GM19238 (cell line): Measurements from ENCODE around the gene AJAP1.

ENCODE experiments used
- DNase-seq: peaks from one replicate; pipeline ENCODE4 v3.0.0; 2011; ENCODE audit warnings: low spot score; ENCODE audit not compliant: insufficient read length

Gene AJAP1

GRCh38 chr1:4678066-4678717 is 23.8 kb downstream of the AJAP1 start:
- DNase-seq, result no peak

- DNase-seq, result no peak
Observed at GRCh38 chr1:4681026-4681425, 26.6 kb downstream of the AJAP1 start.

DNA sequence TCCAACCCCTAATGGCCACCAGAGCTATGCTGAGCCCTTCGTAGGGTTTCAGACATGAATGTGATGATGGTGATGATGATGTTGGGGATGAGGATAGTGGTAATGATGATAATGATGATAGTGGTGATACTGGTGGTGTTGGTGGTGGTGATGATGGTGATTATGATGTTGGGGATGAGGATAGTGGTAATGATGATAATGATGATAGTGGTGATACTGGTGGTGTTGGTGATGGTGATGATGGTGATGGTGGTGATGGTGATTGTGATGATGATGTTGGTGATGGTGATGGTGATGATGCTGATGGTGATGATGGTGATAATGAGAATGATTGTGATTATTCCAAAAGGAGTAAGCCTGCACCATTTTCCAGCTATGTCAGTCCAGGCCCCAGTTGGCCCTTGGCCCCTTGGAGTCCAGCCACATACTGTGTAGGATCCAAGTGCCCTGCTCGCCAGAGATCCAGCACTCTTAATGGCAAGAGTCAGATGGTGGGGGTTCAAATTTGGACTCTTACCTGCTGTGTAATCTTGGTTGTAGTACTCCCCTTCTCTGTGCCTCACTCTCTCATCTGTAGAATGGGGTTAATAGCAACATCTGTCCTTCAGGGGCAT is 28.3 kb downstream of the AJAP1 start:
- no peak for DNase-seq

GRCh38 chr1:4684136-4684535 is 29.7 kb downstream of the AJAP1 start:
- no peak for DNase-seq

DNA sequence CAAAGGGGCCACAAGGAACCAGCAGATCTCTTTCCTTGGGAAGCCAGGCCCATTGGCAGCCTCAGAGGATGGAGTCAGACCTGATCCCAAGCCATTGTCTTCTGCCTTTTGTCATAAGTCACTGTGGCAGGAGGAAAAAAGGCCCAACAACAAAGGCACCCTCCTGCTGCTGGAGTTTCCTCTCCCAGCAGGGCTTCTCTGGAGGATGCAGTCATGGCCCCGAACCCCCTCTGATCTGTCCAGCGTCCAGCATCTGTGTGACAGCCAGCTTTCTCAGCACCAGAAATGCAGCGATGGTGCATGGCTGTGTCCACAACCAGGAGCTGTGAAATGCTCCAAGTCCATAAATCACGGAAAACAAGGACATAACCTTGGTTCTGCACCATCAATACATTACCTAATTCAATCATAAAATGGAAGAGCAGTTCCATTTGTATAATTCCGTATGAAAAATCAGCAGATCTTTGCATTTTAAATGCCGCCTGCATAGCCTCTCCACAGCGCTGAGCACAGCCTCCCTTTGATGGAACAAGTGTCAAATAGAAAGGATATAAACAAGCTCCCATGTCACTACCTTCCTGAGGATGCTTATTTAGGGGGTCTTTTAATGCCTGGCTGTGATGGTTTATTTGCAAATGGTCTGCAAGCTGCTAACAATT is 30.6 kb downstream of the AJAP1 start:
- DNase-seq, result no peak

- no peak for DNase-seq
Observed at GRCh38 chr1:4685523-4685865, 31.1 kb downstream of the AJAP1 start.

DNA sequence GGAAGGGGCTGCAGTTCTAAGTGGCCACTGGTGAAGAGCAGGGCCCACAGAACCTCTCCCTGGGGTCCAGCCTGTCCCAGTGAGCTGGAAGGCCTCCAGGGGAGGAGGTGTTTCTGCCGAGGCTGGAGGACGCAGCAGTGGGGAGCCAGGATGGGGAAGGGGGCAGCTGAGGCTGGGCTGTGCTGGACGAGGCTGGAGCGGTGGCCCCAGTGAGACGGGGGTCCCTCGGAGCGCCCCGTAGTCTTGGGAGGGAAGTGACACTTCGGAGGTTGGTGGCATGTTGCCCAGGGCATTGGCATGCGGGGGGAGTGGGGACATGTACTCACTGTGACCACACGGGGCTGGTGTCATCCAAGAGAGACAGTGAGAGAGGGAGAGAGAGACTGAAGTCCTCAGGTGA is 33.5 kb downstream of the AJAP1 start:
- no peak for DNase-seq

DNA sequence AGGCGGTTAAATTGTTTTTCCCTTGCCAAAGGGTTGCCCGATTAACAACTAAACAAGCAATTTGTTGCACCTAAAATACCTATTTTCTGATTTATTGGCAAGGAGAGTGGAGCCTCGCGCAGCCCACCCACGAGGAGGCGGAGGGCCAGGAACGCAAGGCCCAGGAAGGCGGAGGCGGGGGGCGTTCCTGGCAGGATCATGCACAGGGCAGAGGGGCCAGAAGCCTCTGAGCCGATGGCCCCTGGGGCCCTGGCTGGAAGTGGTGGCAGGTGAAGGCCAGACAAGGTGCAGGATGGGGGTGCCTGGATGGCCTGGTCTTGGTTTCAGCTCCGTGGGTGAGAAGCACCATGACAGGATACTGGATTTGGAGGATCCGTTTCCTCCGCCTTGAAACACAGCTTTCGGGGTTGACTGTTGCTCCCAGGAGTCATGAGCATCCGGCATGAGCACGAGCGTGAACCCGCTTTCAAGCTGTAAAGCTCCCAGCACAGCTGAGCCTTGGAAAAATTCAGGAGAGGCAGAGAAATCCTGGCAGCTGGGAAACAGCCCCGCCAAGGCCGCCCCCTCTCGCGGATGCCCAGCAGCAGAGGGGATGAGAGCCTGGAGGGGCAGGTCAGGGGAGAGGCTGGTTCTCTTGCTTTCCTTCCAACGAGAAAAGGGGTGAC is 35.0 kb downstream of the AJAP1 start:
- DNase-seq, result no peak

GRCh38 chr1:4689941-4690635 is 35.7 kb downstream of the AJAP1 start:
- no peak for DNase-seq

- DNase-seq, result no peak
Observed at GRCh38 chr1:4690951-4691675, 36.7 kb downstream of the AJAP1 start.

DNA sequence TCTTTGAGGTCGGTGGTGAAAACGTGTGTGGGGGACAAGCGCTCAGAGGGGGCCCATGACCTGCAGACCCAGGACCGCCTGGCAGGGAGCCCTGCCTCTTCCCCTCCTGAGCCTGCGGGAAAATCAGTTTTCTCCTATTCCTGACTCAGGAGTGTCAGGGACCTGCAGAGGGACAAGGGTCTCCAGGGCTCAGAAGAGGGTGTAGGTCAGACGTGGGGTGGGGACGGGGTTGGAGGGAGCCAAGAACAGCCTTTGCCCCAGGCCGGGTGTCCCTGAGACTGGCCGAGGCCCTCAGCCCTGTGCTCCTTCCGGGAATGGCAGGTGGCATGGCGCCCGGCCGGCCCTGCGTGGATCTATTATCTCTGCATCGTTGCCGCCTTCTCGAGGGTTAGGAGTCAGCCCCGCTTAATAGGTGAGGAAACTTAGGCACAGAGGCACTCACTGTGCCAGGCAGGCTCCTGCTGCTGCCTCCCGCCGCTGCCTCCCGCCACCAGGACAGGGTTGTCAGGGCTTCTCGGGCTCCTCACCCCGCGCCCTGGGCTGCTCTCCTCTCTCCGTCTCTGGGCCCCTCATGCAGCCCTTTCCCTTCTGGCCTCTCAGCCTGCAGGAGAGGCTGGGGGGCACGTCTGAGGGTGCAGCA is 37.5 kb downstream of the AJAP1 start:
- no peak for DNase-seq

DNA sequence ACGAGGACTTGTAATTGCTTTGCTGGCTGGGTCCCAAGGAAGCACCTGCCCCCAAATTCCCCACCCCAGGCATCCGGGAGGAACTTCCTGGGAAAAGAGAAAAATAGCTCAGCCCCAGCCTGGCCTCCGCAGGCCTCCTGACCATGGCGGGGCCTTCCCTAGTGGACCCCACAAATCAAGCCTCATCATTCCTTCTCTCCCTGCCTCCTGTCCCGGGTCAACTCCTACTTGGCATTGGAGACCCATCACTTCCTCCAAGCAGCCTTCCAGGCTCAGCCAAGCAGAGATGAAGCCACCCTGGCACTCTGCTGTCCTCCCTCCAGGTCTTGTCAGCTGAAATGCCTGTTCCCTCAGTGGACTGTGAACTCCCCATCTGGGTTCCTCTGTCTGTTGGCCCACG is 38.0 kb downstream of the AJAP1 start:
- no peak for DNase-seq

DNA sequence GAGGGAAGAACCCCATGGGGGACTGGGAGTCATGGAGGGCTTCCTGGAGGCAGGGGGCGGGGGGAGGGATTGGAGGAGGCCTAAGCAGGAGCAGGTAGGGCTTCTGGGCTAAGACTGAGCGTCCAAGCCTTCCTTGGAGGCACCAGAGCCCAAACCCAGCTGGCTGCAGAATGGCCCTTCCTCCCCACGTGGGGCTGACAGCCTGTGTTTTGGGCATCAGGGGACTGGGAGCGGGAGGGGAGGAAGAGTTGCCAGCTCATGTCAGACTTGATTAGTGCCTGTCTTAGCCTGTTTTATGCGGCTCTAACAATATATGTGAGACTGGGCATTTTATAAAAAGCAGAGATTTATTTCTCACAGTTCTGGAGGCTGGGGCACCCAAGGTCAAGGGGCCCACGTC is 38.9 kb downstream of the AJAP1 start:
- no peak for DNase-seq

GRCh38 chr1:4693891-4694290 is 39.5 kb downstream of the AJAP1 start:
- DNase-seq, result no peak

- no peak for DNase-seq
Observed at GRCh38 chr1:4694492-4694891, 40.1 kb downstream of the AJAP1 start.

GRCh38 chr1:4695241-4695640 is 40.8 kb downstream of the AJAP1 start:
- DNase-seq, result no peak

DNA sequence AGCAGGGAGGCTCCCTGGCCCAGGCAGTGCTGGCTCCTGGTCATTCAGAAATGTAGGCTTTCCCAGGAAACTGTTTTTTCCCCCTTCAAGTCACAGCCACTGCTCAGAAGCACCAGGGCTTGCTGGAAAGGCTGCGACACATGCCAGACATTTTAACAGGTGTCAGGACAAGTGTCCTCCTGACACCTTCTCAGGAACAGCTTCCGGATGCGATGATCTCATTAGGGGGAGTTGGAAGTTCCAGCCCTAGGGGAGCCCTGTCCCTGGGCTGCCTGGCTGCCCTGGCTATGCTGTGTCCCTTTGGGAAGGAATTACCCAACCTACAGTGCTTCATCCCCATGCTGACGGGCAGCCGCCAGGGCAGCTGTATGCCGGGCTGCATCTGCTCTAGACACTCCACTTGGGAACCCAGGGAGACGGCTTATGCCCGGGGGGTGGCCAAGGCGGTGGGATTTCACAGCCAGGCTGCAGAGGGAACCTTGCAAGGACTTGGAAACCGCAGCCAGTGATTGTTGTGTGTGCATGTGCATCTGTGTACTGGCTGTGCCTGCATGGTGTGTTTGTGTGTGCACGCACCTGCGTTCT is 41.8 kb downstream of the AJAP1 start:
- DNase-seq, result no peak

- no peak for DNase-seq
Observed at GRCh38 chr1:4696753-4697152, 42.3 kb downstream of the AJAP1 start.

- DNase-seq, result no peak
Observed at GRCh38 chr1:4697801-4698200, 43.4 kb downstream of the AJAP1 start.

DNA sequence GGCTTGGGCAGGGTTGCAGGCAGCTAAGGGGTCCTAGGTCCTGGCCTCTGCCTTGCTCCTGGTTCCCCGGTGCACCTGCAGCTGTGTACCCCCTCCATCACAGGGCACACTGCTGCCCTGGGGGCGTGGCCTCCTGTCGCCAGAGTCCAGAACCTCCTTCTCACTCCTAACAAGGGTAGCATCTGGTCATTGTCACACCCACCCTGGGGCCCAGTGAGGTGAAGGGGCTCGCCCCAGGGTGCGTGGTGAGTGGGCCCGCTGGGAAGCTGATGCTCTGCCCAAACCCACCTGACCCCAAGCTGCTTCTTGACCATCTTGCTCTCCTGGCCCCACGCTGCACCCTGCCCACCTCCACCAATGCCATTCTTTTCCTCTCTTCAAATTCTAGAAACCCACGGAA is 44.5 kb downstream of the AJAP1 start:
- no peak for DNase-seq
